Uterus (tissue), 4 donors: ENCODE measurements around the gene CBFA2T3. TPM values are rescaled to one million over a fixed set of nuclear protein-coding genes. Genes with fewer than 3 reads are reported as not detected.

Experiments
- DNase-seq, 2 donors: peaks; one replicate each; pipeline ENCODE4 v3.0.0-alpha.2; 2019 to 2020
- H3K27ac ChIP-seq, 2 donors: fragments of 200-600 bp; sonication (generic); 1 replicate in 1 of 2; 2 replicates in 1 of 2; pipeline ENCODE4 v1.5.1; 2016 to 2018
- H3K27me3 ChIP-seq, 2 donors: fragments of 200-600 bp; sonication (generic); one replicate each; pipeline ENCODE4 v1.5.1; 2018 to 2019; ENCODE audit warnings: control low read depth in 1 of 2
- H3K36me3 ChIP-seq, 2 donors: fragments of 200-600 bp; sonication (generic); one replicate each; pipeline ENCODE4 v1.5.1; 2019; ENCODE audit warnings: control low read depth in 1 of 2
- H3K4me1 ChIP-seq, 2 donors: fragments of 200-600 bp; sonication (generic); one replicate each; pipeline ENCODE4 v1.5.1; 2018 to 2019; ENCODE audit warnings: control low read depth in 1 of 2
- H3K4me3 ChIP-seq, 2 donors: fragments of 200-600 bp; sonication (generic); 1 replicate in 1 of 2; 2 replicates in 1 of 2; pipeline ENCODE4 v1.5.1; 2018 to 2019; ENCODE audit warnings: mild to moderate bottlenecking in 1 of 2
- H3K9me3 ChIP-seq, 2 donors: fragments of 200-600 bp; sonication (generic); one replicate each; pipeline ENCODE4 v1.5.1; 2019; ENCODE audit warnings: control low read depth in 1 of 2
- POLR2A ChIP-seq, 2 donors: fragments of 450-650 bp; IDR thresholded peaks; one replicate each; pipeline ENCODE4 v1.6.1; 2016; ENCODE audit warnings: antibody characterized with exemption in 2 of 2, mild to moderate bottlenecking in 1 of 2, moderate library complexity in 1 of 2
- intact Hi-C: fragments of 100-400 bp; cut with DNase I; formaldehyde crosslinking; loops from one replicate; pipeline ENCODE4 v1.15.1; 2023; ENCODE audit warnings: low total_unique reads
- total RNA-seq, 4 donors: library from RNA; depleted of rRNA in 3 of 4; stranded (reverse); fragments of >200 nt in 3 of 4; gene quantifications; one replicate each; pipeline versions ENCODE4 v1.1.0 to v1.2.4, GENCODE V29; 2014 to 2023
- TF ChIP-seq, protein P1 (sequence below), 4 experiments: fragments of 200-600 bp in 2 of 4; fragments of 450-650 bp in 2 of 4; sonication (generic) in 2 of 4; IDR thresholded peaks; one replicate each; pipeline ENCODE4 v1.5.1; 2016 to 2019; ENCODE audit warnings: antibody characterized with exemption in 4 of 4, mild to moderate bottlenecking in 2 of 4, moderate library complexity in 1 of 4
- donor health status: DM: yes; HTN: yes; CAD: no.

CBFA2T3 gene
- total RNA-seq, 4 donors from 2014 or later, result under 0.01 to 12.1 (median 3.1) TPM

DNA sequence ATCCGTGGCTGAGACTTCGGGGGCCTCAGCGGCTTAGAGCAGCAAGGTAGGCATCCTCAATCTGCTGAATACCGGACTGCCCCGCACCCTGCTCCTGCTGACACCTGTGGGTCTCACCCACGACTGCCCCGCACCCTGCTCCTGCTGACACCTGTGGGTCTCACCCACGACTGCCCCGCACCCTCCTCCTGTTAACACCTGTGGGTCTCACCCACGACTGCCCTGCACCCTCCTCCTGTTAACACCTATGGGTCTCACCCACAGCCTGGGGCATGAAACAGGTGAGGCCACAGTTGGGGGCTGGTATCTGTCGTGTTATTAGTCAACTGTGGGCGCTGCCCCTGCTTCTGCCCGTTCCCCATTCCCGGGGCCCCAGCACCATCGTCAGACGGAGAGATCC is 74.3 kb downstream of the CBFA2T3 start:
- Histone ChIP-seq H3K4me3 (no peak overlapping the region), H3K27ac (no peak overlapping the region), H3K9me3 (no peaks in the 10 kb centered on the region), H3K27me3 (no peaks in the 10 kb centered on the region), H3K36me3 (no peaks in the 10 kb centered on the region), H3K4me1 (no peaks in the 10 kb centered on the region)
- TF ChIP-seq, protein P1, sequence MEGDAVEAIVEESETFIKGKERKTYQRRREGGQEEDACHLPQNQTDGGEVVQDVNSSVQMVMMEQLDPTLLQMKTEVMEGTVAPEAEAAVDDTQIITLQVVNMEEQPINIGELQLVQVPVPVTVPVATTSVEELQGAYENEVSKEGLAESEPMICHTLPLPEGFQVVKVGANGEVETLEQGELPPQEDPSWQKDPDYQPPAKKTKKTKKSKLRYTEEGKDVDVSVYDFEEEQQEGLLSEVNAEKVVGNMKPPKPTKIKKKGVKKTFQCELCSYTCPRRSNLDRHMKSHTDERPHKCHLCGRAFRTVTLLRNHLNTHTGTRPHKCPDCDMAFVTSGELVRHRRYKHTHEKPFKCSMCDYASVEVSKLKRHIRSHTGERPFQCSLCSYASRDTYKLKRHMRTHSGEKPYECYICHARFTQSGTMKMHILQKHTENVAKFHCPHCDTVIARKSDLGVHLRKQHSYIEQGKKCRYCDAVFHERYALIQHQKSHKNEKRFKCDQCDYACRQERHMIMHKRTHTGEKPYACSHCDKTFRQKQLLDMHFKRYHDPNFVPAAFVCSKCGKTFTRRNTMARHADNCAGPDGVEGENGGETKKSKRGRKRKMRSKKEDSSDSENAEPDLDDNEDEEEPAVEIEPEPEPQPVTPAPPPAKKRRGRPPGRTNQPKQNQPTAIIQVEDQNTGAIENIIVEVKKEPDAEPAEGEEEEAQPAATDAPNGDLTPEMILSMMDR (IDR thresholded peaks at IDR 0.05), result no peak
- TF ChIP-seq POLR2A (IDR thresholded peaks at IDR 0.05), result no peak
- no peak for DNase-seq
- intact Hi-C loops, result no loop called here

DNA sequence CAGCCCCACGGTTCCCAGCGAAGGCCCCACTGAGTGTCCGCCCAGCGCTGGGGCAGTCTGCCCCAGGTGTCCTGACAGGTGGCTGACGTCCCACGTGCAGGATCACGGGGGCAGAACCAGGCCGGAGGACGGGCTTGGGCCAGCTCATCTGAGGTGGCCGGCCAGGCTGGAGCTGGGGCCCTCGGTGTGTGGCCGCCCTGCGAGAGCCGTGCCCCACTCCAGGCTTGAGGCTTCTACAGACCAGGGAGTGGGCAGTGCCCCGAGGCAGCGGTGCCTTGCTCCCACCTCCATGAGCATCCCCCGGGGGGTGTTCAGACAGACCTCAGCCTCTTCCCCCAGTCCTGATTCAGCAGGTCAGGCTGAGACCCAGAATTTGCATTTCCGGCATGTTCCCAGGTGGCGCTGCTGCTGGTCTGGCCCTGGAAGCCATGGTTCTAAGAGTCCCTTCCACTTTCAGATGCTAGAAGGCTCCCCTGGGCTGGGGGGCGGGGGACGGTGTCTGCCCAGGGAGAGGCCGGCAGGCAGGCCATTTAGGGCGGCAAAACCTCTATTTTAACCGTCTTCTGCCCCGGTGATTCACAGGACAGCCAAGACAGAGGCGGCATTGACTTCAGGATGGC is 75.2 kb downstream of the CBFA2T3 start:
- no peaks in the 10 kb centered on the region for H3K27me3 ChIP-seq
- intact Hi-C loops, result no loop called here
- no peaks in the 10 kb centered on the region for H3K36me3 ChIP-seq
- no peak overlapping the region for H3K27ac ChIP-seq
- no peaks in the 10 kb centered on the region for H3K4me1 ChIP-seq
- H3K9me3 ChIP-seq, result no peaks in the 10 kb centered on the region
- TF ChIP-seq, protein P1 (IDR thresholded peaks at IDR 0.05), result no peak
- TF ChIP-seq POLR2A (IDR thresholded peaks at IDR 0.05), result no peak
- no peak for DNase-seq
- no peak overlapping the region for H3K4me3 ChIP-seq

DNA sequence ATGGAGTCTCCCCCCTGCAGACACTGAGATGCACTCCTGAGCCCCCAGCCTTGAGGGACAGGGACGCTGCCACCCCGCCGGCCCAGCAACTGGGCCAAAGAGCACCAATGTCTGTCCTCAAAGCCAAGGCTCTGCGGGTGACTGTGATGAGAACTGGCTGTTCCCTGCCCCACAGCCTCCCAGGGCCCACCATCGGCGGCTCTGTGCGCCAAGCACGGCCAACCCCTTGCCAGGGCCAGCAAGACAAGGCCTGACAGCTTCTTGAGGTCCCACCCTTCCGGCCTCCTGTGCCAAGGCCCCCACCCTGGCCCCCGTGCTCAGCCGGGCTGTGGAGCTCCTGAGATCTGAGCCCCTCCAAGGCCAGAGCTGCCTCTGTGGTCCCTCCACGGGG is 76.3 kb downstream of the CBFA2T3 start:
- no peaks in the 10 kb centered on the region for H3K36me3 ChIP-seq
- no peaks in the 10 kb centered on the region for H3K9me3 ChIP-seq
- no peak for DNase-seq
- no peak overlapping the region for H3K4me3 ChIP-seq
- intact Hi-C loops, result no loop called here
- no peak overlapping the region for H3K27ac ChIP-seq
- no peaks in the 10 kb centered on the region for H3K27me3 ChIP-seq
- no peaks in the 10 kb centered on the region for H3K4me1 ChIP-seq
- TF ChIP-seq POLR2A (IDR thresholded peaks at IDR 0.05), result no peak
- TF ChIP-seq, protein P1 (IDR thresholded peaks at IDR 0.05), result no peak

DNA sequence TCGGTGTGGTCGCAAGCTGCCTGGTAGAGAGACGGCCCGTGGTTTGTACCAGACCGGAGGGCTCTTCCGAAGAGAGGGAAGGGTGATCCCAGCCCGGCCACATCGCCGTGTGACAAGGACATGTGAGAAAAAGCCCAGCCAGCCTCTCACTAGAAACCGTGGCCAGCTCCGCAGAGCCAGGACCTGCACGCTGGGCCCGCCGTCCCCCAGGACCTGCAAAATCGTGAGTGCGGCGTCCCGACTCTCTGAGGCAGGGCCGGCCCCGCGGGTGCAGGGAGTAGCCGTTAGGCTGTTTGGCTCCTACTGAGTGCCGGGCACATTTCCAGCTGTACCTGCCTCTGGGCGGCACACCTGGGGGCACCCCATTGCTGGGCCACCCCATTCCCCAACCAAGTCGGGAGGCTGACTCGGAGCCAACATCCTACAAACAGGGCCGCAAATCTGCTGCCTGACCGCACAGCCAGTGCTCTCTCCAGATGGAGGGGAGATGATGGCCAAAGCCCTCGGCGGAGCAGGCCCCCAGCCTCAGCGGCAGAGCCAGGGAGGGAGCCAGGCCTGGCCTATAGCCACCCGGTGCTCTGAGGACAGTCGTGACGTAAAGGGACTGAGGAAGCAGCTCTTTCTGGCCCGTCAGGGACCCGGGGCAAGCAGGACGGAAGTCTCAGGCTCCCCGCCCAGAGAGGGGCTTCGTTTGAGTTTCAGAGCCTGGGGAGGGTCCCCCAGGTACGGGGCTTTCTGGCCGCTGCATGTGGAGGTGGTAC is 76.9 kb downstream of the CBFA2T3 start:
- TF ChIP-seq POLR2A (IDR thresholded peaks at IDR 0.05), result no peak
- TF ChIP-seq, protein P1 (IDR thresholded peaks at IDR 0.05), result no peak
- intact Hi-C loops, result no loop called here
- H3K36me3 ChIP-seq, result no peaks in the 10 kb centered on the region

GRCh38 chr16:88897696-88898425 is 79.1 kb downstream of the CBFA2T3 start:
- no peak for TF ChIP-seq POLR2A (IDR thresholded peaks at IDR 0.05)
- TF ChIP-seq, protein P1 (IDR thresholded peaks at IDR 0.05), result no peak
- Histone ChIP-seq H3K9me3 (no peaks in the 10 kb centered on the region), H3K27ac (no peak overlapping the region), H3K27me3 (no peaks in the 10 kb centered on the region), H3K4me1 (no peaks in the 10 kb centered on the region), H3K4me3 (no peak overlapping the region), H3K36me3 (no peaks in the 10 kb centered on the region)
- intact Hi-C loops, result no loop called here
- DNase-seq, result no peak

More for the DNA sequence above, 76.9 kb downstream of the CBFA2T3 start:
- no peaks in the 10 kb centered on the region for H3K27me3 ChIP-seq
- no peaks in the 10 kb centered on the region for H3K4me1 ChIP-seq
- H3K4me3 ChIP-seq, result no peak overlapping the region
- DNase-seq, result no peak
- H3K9me3 ChIP-seq, result no peaks in the 10 kb centered on the region
- no peak overlapping the region for H3K27ac ChIP-seq
